Measurements from ENCODE around the gene COL15A1.

The COL15A1 gene

DNA sequence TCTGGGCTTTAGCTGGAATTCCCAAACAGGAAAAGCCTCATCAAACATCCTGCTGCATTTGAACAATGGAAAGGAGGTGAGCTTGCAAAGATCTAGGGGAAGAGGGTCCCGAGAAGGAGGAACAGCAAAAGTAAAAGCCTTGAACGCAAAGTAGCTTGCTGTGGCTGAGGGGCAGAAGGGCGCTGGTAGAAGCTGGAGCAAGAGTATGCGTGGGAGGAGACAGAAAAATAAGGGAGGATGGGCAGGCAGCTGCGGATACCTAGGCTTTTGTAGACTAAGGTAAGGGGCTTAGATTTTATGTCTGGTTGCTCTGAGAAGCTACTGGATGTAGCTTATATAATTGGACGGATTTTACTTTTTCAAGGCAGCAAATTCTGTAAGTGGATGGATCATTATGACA lies 139.3 kb downstream of the COL15A1 start:
- no peak overlapping the region for H2AFZ ChIP-seq (ENCODE audit: insufficient read depth, low read length, poor library complexity)
- H2BK5ac ChIP-seq (ENCODE audit: low read depth, low read length, poor library complexity) = no peak overlapping the region
- H3K4me2 ChIP-seq (ENCODE audit: low read length) = no peak overlapping the region
- no peaks in the 10 kb centered on the region for H3K4me1 ChIP-seq (ENCODE audit: control insufficient read depth in 1 of 2, insufficient read depth in 2 of 2, low read length in 2 of 2)
- H2BK120ac ChIP-seq (ENCODE audit: insufficient read depth, low read length, poor library complexity) = no peak overlapping the region
- H4K8ac ChIP-seq (ENCODE audit: low read depth, low read length) = no peak overlapping the region
- H3K14ac ChIP-seq (ENCODE audit: low read length) = no peak overlapping the region
- H4K91ac ChIP-seq (ENCODE audit: low read depth, low read length) = no peak overlapping the region
- H4K12ac ChIP-seq (ENCODE audit: low read depth, low read length) = no peak overlapping the region
- WGBS (ENCODE audit: extremely low coverage, insufficient coverage, insufficient read length) = no CpG with 5 or more reads among the region's 6 CpGs
- H2BK12ac ChIP-seq (ENCODE audit: low read length) = no peak overlapping the region
- no peak for DNase-seq
- no peak overlapping the region for H3K18ac ChIP-seq (ENCODE audit: low read length)
- H3K9ac ChIP-seq (ENCODE audit: low read length) = no peak overlapping the region
- no peak overlapping the region for H3K4me3 ChIP-seq (ENCODE audit: low read depth, low read length)
- H3K4ac ChIP-seq (ENCODE audit: low read depth, low read length) = no peak overlapping the region
- no peak overlapping the region for H2AK5ac ChIP-seq (ENCODE audit: low read length)
- peaks cover 2% of the 10 kb centered on the region for H3K9me3 ChIP-seq (ENCODE audit: insufficient read depth, low read depth, low read length)
- no peak overlapping the region for H3K23ac ChIP-seq (ENCODE audit: low read length)
- H3K27me3 ChIP-seq (ENCODE audit: insufficient read depth, low read length) = no peaks in the 10 kb centered on the region
- H3K79me2 ChIP-seq (ENCODE audit: control insufficient read depth, insufficient read depth, low read length, poor library complexity) = no peaks in the 10 kb centered on the region
- H3K79me1 ChIP-seq (ENCODE audit: low read length) = no peaks in the 10 kb centered on the region
- H3K27ac ChIP-seq (ENCODE audit: low read depth, low read length) = no peak overlapping the region
- H3K36me3 ChIP-seq (ENCODE audit: control insufficient read depth in 1 of 2, insufficient read depth in 2 of 2, low read length in 2 of 2) = no peaks in the 10 kb centered on the region

DNA sequence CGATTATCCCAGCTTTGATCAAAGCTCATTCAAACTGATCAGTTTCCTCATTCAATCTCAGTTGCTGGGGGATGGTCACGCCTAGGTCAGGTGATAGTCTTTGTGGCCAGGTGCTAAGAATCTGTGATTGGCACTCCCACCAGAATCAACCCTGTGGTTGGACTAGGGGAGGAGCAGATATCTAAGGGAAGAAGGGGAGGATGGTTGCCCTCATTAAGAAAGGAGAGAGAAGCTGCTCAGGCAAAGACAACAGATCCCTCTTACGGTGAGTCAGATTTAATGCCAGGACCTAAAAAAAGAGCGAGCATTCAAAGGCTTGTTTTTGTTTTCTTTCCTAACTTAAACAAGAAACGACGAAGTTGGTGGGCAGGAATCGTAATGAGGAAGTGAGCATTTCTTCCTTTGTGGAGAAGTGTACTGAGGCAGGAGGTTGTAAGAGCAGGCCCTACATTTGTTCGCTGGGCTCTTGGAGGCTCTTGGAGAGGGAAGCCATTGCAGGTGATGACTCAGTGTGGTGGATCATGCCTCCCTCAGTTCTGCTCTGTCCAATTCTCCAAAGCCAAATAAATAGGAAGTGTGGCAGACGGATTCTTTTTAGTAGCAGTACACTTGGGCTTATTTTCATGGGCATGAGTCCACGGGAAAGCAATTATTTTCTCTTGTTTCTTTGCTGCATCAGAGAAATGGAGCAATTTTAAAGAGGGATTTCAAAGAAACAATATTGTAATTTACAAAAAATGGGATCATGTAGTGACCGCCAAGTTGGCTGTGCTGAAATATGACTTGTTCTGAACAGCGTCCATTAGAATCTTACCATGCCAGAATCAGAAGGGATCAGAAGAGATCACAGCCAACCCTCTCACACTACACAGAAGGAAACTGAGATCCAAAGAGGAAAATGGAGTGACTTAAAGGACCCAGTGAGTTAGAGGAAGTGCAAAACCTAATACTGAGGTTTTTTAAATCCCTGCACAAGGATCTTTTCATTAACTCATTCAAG lies 142.5 kb downstream of the COL15A1 start:
- Histone ChIP-seq H3K23ac (ENCODE audit: low read length) (no peak overlapping the region), H2BK5ac (ENCODE audit: low read depth, low read length, poor library complexity) (no peak overlapping the region), H3K4ac (ENCODE audit: low read depth, low read length) (no peak overlapping the region), H3K4me1 (ENCODE audit: control insufficient read depth in 1 of 2, insufficient read depth in 2 of 2, low read length in 2 of 2) (no peaks in the 10 kb centered on the region), H2BK12ac (ENCODE audit: low read length) (no peak overlapping the region), H3K79me1 (ENCODE audit: low read length) (no peaks in the 10 kb centered on the region), H2BK120ac (ENCODE audit: insufficient read depth, low read length, poor library complexity) (no peak overlapping the region), H3K4me3 (ENCODE audit: low read depth, low read length) (no peak overlapping the region), H3K9ac (ENCODE audit: low read length) (no peak overlapping the region), H3K4me2 (ENCODE audit: low read length) (no peak overlapping the region), H3K9me3 (ENCODE audit: insufficient read depth, low read depth, low read length) (peaks cover 5% of the 10 kb centered on the region), H3K79me2 (ENCODE audit: control insufficient read depth, insufficient read depth, low read length, poor library complexity) (no peaks in the 10 kb centered on the region), H4K91ac (ENCODE audit: low read depth, low read length) (no peak overlapping the region), H3K27me3 (ENCODE audit: insufficient read depth, low read length) (no peaks in the 10 kb centered on the region), H4K12ac (ENCODE audit: low read depth, low read length) (no peak overlapping the region), H3K36me3 (ENCODE audit: control insufficient read depth in 1 of 2, insufficient read depth in 2 of 2, low read length in 2 of 2) (no peaks in the 10 kb centered on the region), H3K18ac (ENCODE audit: low read length) (no peak overlapping the region), H2AK5ac (ENCODE audit: low read length) (no peak overlapping the region), H3K14ac (ENCODE audit: low read length) (no peak overlapping the region), H2AFZ (ENCODE audit: insufficient read depth, low read length, poor library complexity) (no peak overlapping the region), H4K8ac (ENCODE audit: low read depth, low read length) (no peak overlapping the region), H3K27ac (ENCODE audit: low read depth, low read length) (no peak overlapping the region)
- peak in 1 of 2 donors; percentile 26 for DNase-seq
- WGBS (ENCODE audit: extremely low coverage, insufficient coverage, insufficient read length) = no CpG with 5 or more reads among the region's 12 CpGs

DNA sequence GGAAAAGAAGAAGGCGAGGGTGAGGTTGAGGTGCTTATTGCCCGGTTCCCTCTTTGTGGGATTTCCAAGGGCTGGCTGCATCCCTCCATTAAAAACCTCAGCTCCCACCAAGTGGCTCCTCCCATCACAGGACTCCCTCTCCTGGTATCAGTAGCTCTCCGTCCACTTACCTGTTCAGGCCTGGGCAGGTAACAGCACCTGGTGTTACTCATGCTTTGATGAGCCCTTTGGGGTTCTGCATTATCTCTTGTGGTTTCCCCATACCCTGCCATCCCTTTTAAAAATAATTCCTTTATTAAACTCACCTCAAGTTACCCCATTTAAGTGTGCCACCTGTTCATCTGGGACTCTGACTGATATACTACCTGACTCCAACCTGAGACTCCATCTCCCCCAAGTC lies 143.8 kb downstream of the COL15A1 start:
- WGBS (ENCODE audit: extremely low coverage, insufficient coverage, insufficient read length) = no CpG with 5 or more reads among the region's 3 CpGs
- H3K18ac ChIP-seq (ENCODE audit: low read length) = no peak overlapping the region

DNA sequence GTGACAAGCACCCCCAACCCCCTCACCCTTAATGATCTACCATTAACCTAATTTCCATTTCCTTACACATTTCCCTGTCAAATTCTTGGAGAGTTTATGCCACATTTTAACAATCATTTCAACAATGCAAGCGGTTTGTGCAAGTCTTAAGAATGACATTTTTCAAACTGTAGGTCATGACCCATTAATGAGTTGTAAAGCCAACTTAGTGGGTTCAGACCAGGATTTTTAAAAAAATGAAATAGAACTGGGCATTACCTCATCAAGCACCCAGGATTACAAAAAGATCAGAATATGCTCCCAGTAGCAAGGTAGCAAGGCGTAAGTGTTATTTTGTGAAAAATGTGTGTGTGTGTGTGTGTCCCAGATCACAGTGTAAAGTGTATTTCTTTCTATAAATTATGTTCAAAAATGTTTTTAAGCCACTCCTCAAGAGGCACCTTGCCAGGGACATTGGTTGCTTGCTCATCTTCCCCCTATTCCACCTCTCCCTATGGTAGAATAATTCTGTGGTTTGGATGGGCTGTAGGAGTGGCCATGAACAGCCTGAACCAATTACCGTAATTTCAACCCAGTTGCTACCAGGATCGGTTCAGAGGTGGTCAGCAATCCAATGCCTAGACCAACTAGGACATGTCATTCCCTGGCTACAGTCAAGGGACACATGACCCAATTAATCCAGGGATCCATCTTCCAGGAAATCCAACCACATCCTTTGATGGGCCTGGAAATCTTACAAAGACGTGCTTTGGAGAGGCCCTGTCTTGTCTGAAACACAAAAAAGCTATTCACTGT lies 146.8 kb downstream of the COL15A1 start:
- H3K14ac ChIP-seq (ENCODE audit: low read length) = no peak overlapping the region
- H4K12ac ChIP-seq (ENCODE audit: low read depth, low read length) = no peak overlapping the region
- H3K4me2 ChIP-seq (ENCODE audit: low read length) = no peak overlapping the region
- peaks cover 5% of the 10 kb centered on the region for H3K9me3 ChIP-seq (ENCODE audit: insufficient read depth, low read depth, low read length)
- DNase-seq = peak in 1 of 2 donors; percentile 65
- H2BK5ac ChIP-seq (ENCODE audit: low read depth, low read length, poor library complexity) = no peak overlapping the region
- no peak overlapping the region for H2AFZ ChIP-seq (ENCODE audit: insufficient read depth, low read length, poor library complexity)
- no peak overlapping the region for H4K8ac ChIP-seq (ENCODE audit: low read depth, low read length)
- H3K36me3 ChIP-seq (ENCODE audit: control insufficient read depth in 1 of 2, insufficient read depth in 2 of 2, low read length in 2 of 2) = no peaks in the 10 kb centered on the region
- H3K4me3 ChIP-seq (ENCODE audit: low read depth, low read length) = no peak overlapping the region
- H2BK120ac ChIP-seq (ENCODE audit: insufficient read depth, low read length, poor library complexity) = no peak overlapping the region
- no peak overlapping the region for H3K23ac ChIP-seq (ENCODE audit: low read length)
- no peaks in the 10 kb centered on the region for H3K79me2 ChIP-seq (ENCODE audit: control insufficient read depth, insufficient read depth, low read length, poor library complexity)
- H3K27me3 ChIP-seq (ENCODE audit: insufficient read depth, low read length) = no peaks in the 10 kb centered on the region
- no peak overlapping the region for H3K4ac ChIP-seq (ENCODE audit: low read depth, low read length)
- no peaks in the 10 kb centered on the region for H3K79me1 ChIP-seq (ENCODE audit: low read length)
- H3K27ac ChIP-seq (ENCODE audit: low read depth, low read length) = no peak overlapping the region
- H4K91ac ChIP-seq (ENCODE audit: low read depth, low read length) = no peak overlapping the region
- H2AK5ac ChIP-seq (ENCODE audit: low read length) = no peak overlapping the region
- no peak overlapping the region for H2BK12ac ChIP-seq (ENCODE audit: low read length)
- peaks cover 0 to 3% of the 10 kb centered on the region in 2 experiments for H3K4me1 ChIP-seq (ENCODE audit: control insufficient read depth in 1 of 2, insufficient read depth in 2 of 2, low read length in 2 of 2)
- no peak overlapping the region for H3K9ac ChIP-seq (ENCODE audit: low read length)
- no peak overlapping the region for H3K18ac ChIP-seq (ENCODE audit: low read length)
- no CpG with 5 or more reads among the region's 5 CpGs for WGBS (ENCODE audit: extremely low coverage, insufficient coverage, insufficient read length)

More for the DNA sequence above, 143.8 kb downstream of the COL15A1 start:
- Histone ChIP-seq H3K79me1 (ENCODE audit: low read length) (no peaks in the 10 kb centered on the region), H3K14ac (ENCODE audit: low read length) (no peak overlapping the region), H4K12ac (ENCODE audit: low read depth, low read length) (no peak overlapping the region), H3K4me2 (ENCODE audit: low read length) (no peak overlapping the region), H2BK120ac (ENCODE audit: insufficient read depth, low read length, poor library complexity) (no peak overlapping the region), H3K23ac (ENCODE audit: low read length) (no peak overlapping the region), H2BK12ac (ENCODE audit: low read length) (no peak overlapping the region), H3K4ac (ENCODE audit: low read depth, low read length) (no peak overlapping the region), H3K4me1 (ENCODE audit: control insufficient read depth in 1 of 2, insufficient read depth in 2 of 2, low read length in 2 of 2) (no peaks in the 10 kb centered on the region), H3K27me3 (ENCODE audit: insufficient read depth, low read length) (no peaks in the 10 kb centered on the region), H3K9me3 (ENCODE audit: insufficient read depth, low read depth, low read length) (peaks cover 5% of the 10 kb centered on the region), H3K36me3 (ENCODE audit: control insufficient read depth in 1 of 2, insufficient read depth in 2 of 2, low read length in 2 of 2) (no peaks in the 10 kb centered on the region), H2AK5ac (ENCODE audit: low read length) (no peak overlapping the region), H2BK5ac (ENCODE audit: low read depth, low read length, poor library complexity) (no peak overlapping the region), H2AFZ (ENCODE audit: insufficient read depth, low read length, poor library complexity) (no peak overlapping the region), H3K9ac (ENCODE audit: low read length) (no peak overlapping the region), H4K8ac (ENCODE audit: low read depth, low read length) (no peak overlapping the region), H3K27ac (ENCODE audit: low read depth, low read length) (no peak overlapping the region), H3K4me3 (ENCODE audit: low read depth, low read length) (no peak overlapping the region), H3K79me2 (ENCODE audit: control insufficient read depth, insufficient read depth, low read length, poor library complexity) (no peaks in the 10 kb centered on the region), H4K91ac (ENCODE audit: low read depth, low read length) (no peak overlapping the region)
- no peak for DNase-seq

Data from trophoblast cell (in vitro differentiated cells and primary cell).